HEK293 (cell line): ENCODE data around the gene CLCF1.

ENCODE experiments used
- CTCF ChIA-PET: fragments of 350-600 bp; formaldehyde crosslinking; extraction: SDS; loops from one replicate; lab custom pipeline; 2021; ENCODE audit warnings: antibody characterized with exemption; lab: Yijun Ruan, JAX
- POLR2A ChIA-PET: fragments of 300-600 bp; formaldehyde crosslinking; extraction: SDS; loops from one replicate; lab custom pipeline; 2020; ENCODE audit warnings: antibody characterized with exemption, inconsistent platforms; lab: Yijun Ruan, JAX
- H3K27ac ChIP-seq: fragments of 200-500 bp; sonication (Bioruptor generic); 2 replicates; pipeline ENCODE4 v1.5.1; 2014; ENCODE audit warnings: low read depth, low read length, control low read depth, inconsistent platforms; ENCODE audit errors: extremely low read depth
- H3K36me3 ChIP-seq, 2 experiments: fragments of 200-500 bp in 1 of 2; sonication (Bioruptor generic) in 1 of 2; 1 replicate in 1 of 2; 2 replicates in 1 of 2; pipeline ENCODE4 v1.5.1; 2014 to 2017; ENCODE audit warnings: inconsistent platforms in 2 of 2, low read length in 2 of 2; ENCODE audit not compliant: control insufficient read depth in 2 of 2, insufficient read depth in 1 of 2
- H3K4me1 ChIP-seq: fragments of 200-500 bp; sonication (Bioruptor generic); 2 replicates; pipeline ENCODE4 v1.5.1; 2014; ENCODE audit warnings: mild to moderate bottlenecking, low read length, inconsistent platforms; ENCODE audit not compliant: control insufficient read depth, insufficient read depth
- H3K4me3 ChIP-seq: 2 replicates; pipeline ENCODE4 v1.5.1; 2011; ENCODE audit warnings: low read depth, mild to moderate bottlenecking, control low read depth, low read length, moderate library complexity
- H3K9me3 ChIP-seq: fragments of 200-500 bp; sonication (Bioruptor generic); 2 replicates; pipeline ENCODE4 v1.5.1; 2014; ENCODE audit warnings: low read depth, low read length, inconsistent platforms; ENCODE audit not compliant: control insufficient read depth, insufficient read depth
- GLI2 ChIP-seq: fragments of 450-650 bp; formaldehyde crosslinking; IDR thresholded peaks from 2 replicates; pipeline ENCODE4; 2017; ENCODE audit warnings: missing biosample characterization, missing genetic modification characterization, low read depth, borderline replicate concordance
- HOXD13 ChIP-seq: sonication (generic); formaldehyde crosslinking; IDR thresholded peaks from 2 replicates; pipeline ENCODE4 v1.8.0; 2022; ENCODE audit warnings: missing genetic modification reagents, borderline replicate concordance
- INSM2 ChIP-seq: fragments of 450-650 bp; formaldehyde crosslinking; IDR thresholded peaks from 2 replicates; pipeline ENCODE4 v1.5.1; 2016; ENCODE audit warnings: missing biosample characterization, missing genetic modification characterization
- KLF8 ChIP-seq: fragments of 450-650 bp; formaldehyde crosslinking; IDR thresholded peaks from 2 replicates; pipeline ENCODE4 v1.5.1; 2016; ENCODE audit warnings: missing biosample characterization, missing genetic modification characterization
- ZBTB44 ChIP-seq: fragments of 450-650 bp; IDR thresholded peaks from 2 replicates; pipeline ENCODE4 v1.5.1; 2018; ENCODE audit warnings: missing biosample characterization, mild to moderate bottlenecking, missing genetic modification characterization
- ZBTB49 ChIP-seq: fragments of 450-650 bp; formaldehyde crosslinking; IDR thresholded peaks from 2 replicates; pipeline ENCODE4 v1.5.1; 2016; ENCODE audit warnings: missing biosample characterization, missing genetic modification characterization, low read depth
- ZBTB6 ChIP-seq: fragments of 450-650 bp; formaldehyde crosslinking; IDR thresholded peaks from 2 replicates; pipeline ENCODE4 v1.5.1; 2017; ENCODE audit warnings: missing biosample characterization, missing genetic modification characterization
- ZBTB7A ChIP-seq: fragments of 450-650 bp; formaldehyde crosslinking; IDR thresholded peaks from 2 replicates; pipeline ENCODE4 v1.5.1; 2016; ENCODE audit warnings: low read depth, missing biosample characterization, missing genetic modification characterization
- ZNF121 ChIP-seq: fragments of 450-650 bp; formaldehyde crosslinking; IDR thresholded peaks from 2 replicates; pipeline ENCODE4 v1.5.1; 2016; ENCODE audit warnings: missing biosample characterization, missing genetic modification characterization
- ZNF184 ChIP-seq: fragments of 450-650 bp; IDR thresholded peaks from 2 replicates; pipeline ENCODE4 v1.5.1; 2018; ENCODE audit warnings: missing biosample characterization, mild to moderate bottlenecking, missing genetic modification characterization
- ZNF280D ChIP-seq: fragments of 450-650 bp; formaldehyde crosslinking; IDR thresholded peaks from 2 replicates; pipeline ENCODE4 v1.5.1; 2016; ENCODE audit warnings: missing biosample characterization, missing genetic modification characterization
- ZNF311 ChIP-seq: fragments of 450-650 bp; formaldehyde crosslinking; IDR thresholded peaks from 2 replicates; pipeline ENCODE4 v1.5.1; 2017; ENCODE audit warnings: missing biosample characterization, missing genetic modification characterization, borderline replicate concordance
- ZNF423 ChIP-seq: fragments of 450-650 bp; formaldehyde crosslinking; IDR thresholded peaks from 2 replicates; pipeline ENCODE4 v1.5.1; 2016; ENCODE audit warnings: missing biosample characterization, missing genetic modification characterization
- ZNF558 ChIP-seq: fragments of 450-650 bp; formaldehyde crosslinking; IDR thresholded peaks from 2 replicates; pipeline ENCODE4 v1.5.1; 2016; ENCODE audit warnings: missing biosample characterization, missing genetic modification characterization
- ZNF701 ChIP-seq: fragments of 450-650 bp; formaldehyde crosslinking; IDR thresholded peaks from 2 replicates; pipeline ENCODE4 v1.5.1; 2016; ENCODE audit warnings: missing biosample characterization, missing genetic modification characterization
- ZNF843 ChIP-seq: fragments of 450-650 bp; formaldehyde crosslinking; IDR thresholded peaks from 2 replicates; pipeline ENCODE4 v1.5.1; 2016; ENCODE audit warnings: missing biosample characterization, missing genetic modification characterization
- ZSCAN30 ChIP-seq: fragments of 450-650 bp; IDR thresholded peaks from 2 replicates; pipeline ENCODE4 v1.5.1; 2018; ENCODE audit warnings: missing biosample characterization, mild to moderate bottlenecking, missing genetic modification characterization, moderate library complexity

Gene CLCF1

GRCh38 chr11:67357831-67358670 lies 15.3 kb downstream of the CLCF1 start:
- TF ChIP-seq ZNF184 (tag by site-specific recombination): no peak
- no peak for TF ChIP-seq GLI2 (tag by site-specific recombination)
- TF ChIP-seq ZBTB44 (tag by site-specific recombination): no peak
- TF ChIP-seq INSM2: no peak
- no peak for TF ChIP-seq ZNF121
- TF ChIP-seq ZNF311 (tag by site-specific recombination): no peak
- TF ChIP-seq ZNF558 (tag by site-specific recombination): no peak
- TF ChIP-seq ZSCAN30: no peak
- no peak for TF ChIP-seq HOXD13
- no peak for TF ChIP-seq ZNF843 (tag by site-specific recombination)
- no peak for TF ChIP-seq KLF8
- no peak for TF ChIP-seq ZBTB49
- no peak for TF ChIP-seq ZNF423 (tag by site-specific recombination)
- no peak for TF ChIP-seq ZBTB6
- no peak for TF ChIP-seq ZNF280D (tag by site-specific recombination)
- TF ChIP-seq ZBTB7A (tag by site-specific recombination): no peak
- no peak for TF ChIP-seq ZNF701
- TF ChIP-seq, all 188 proteins: peak for 0
- no peaks in the 10 kb centered on the region for H3K4me1 ChIP-seq
- H3K36me3 ChIP-seq: no peaks in the 10 kb centered on the region
- no peak overlapping the region for H3K4me3 ChIP-seq
- POLR2A ChIA-PET: interaction anchor here (0.8 to 2.3 kb wide), 2 partner anchors 17 to 34 kb away, joined by 7 to 8 read pairs; partner anchors contain the start of gene RAD9A
- no peak overlapping the region for H3K27ac ChIP-seq
- H3K9me3 ChIP-seq: no peaks in the 10 kb centered on the region
- CTCF ChIA-PET: interaction anchor here (0.7 to 30.4 kb wide), 7 partner anchors 9 to 417 kb away, joined by 3 to 898 read pairs (median 16); partner anchors contain the start of genes CLCF1 and RAD9A
